Activated B cell treated with CpG ODN at 0.5 μM for 24 hours (primary cell): ENCODE data around the gene DST. TPM values are rescaled to one million over a fixed set of nuclear protein-coding genes. Genes with fewer than 3 reads are reported as not detected.

ENCODE experiments used
- ATAC-seq: fragments of 200-7000 bp; cut with Tn5 transposase; one replicate; pipeline ENCODE4 v1.10.0; 2021; ENCODE audit warnings: low read depth, mild to moderate bottlenecking, moderate library complexity
- CTCF ChIA-PET: fragments of 350-600 bp; sonication (Branson Sonifier 250); formaldehyde crosslinking; loops from one replicate; lab custom pipeline; 2021; ENCODE audit warnings: antibody characterized with exemption; lab: Charles Lee
- POLR2A ChIA-PET: fragments of 350-600 bp; sonication (Branson Sonifier 250); formaldehyde crosslinking; loops from one replicate; lab custom pipeline; 2021; ENCODE audit warnings: antibody characterized with exemption; lab: Charles Lee
- DNase-seq: peaks from one replicate; pipeline ENCODE4 v3.0.0; 2022
- H3K27ac Mint-ChIP-seq: one replicate; pipeline ENCODE4 v1.8.0; 2020; ENCODE audit warnings: mixed read lengths
- H3K27me3 Mint-ChIP-seq: one replicate; pipeline ENCODE4 v1.8.0; 2021; ENCODE audit warnings: mixed read lengths
- H3K36me3 Mint-ChIP-seq: one replicate; pipeline ENCODE4 v1.8.0; 2021; ENCODE audit warnings: low read depth, mixed read lengths
- H3K4me1 Mint-ChIP-seq: one replicate; pipeline ENCODE4 v1.8.0; 2021; ENCODE audit warnings: mixed read lengths
- H3K4me3 Mint-ChIP-seq: one replicate; pipeline ENCODE4 v1.8.0; 2020; ENCODE audit warnings: mild to moderate bottlenecking, mixed read lengths
- H3K9me3 Mint-ChIP-seq: one replicate; pipeline ENCODE4 v1.8.0; 2020; ENCODE audit warnings: mixed read lengths
- intact Hi-C: fragments of 100-400 bp; cut with micrococcal nuclease; formaldehyde crosslinking; loops from one replicate; pipeline ENCODE4 v1.15.1; 2024
- total RNA-seq: library from RNA; stranded (reverse); gene quantifications from 2 replicates; pipeline ENCODE4 v1.2.3, GENCODE V29; 2022
- TF ChIP-seq, protein P1 (sequence below): fragments of 200-600 bp; IDR thresholded peaks from one replicate; pipeline ENCODE4 v1.8.0; 2022; ENCODE audit warnings: antibody characterized with exemption, mild to moderate bottlenecking

DST gene
- total RNA-seq, 1 donor from 2014 or later = 1.3 TPM

DNA sequence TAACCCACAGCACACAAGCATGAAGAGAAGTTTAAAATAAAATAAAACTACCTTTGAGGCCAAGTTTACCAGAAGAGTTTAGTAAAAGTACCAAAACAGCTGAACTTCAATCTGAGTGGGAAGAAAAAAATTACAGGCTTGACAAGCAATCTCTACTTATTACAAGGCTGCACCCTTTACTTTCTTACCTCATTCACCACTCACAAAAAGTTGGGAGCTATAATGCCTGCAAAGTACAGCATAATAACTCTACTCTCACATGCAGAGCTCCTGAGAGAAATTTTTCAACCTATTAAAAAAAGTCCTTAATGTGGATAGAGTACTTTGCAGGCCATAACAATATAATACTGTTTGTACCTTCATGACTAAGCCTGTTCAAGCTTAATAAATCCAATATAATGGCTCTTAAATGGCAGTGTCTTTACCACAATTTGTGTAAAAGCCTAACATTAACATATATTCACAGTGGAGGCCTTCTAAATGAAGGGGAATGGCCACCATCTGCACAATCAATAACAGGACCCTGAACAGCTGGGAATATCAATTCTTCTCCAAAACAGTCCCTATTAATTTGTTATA is 103.1 kb downstream of the DST start:
- Mint-ChIP-seq H3K4me3 (no peak overlapping the region), H3K27me3 (peaks cover 2% of the 10 kb centered on the region), H3K36me3 (no peaks in the 10 kb centered on the region), H3K9me3 (no peaks in the 10 kb centered on the region), H3K4me1 (no peaks in the 10 kb centered on the region), H3K27ac (no peak overlapping the region)
- TF ChIP-seq, protein P1, sequence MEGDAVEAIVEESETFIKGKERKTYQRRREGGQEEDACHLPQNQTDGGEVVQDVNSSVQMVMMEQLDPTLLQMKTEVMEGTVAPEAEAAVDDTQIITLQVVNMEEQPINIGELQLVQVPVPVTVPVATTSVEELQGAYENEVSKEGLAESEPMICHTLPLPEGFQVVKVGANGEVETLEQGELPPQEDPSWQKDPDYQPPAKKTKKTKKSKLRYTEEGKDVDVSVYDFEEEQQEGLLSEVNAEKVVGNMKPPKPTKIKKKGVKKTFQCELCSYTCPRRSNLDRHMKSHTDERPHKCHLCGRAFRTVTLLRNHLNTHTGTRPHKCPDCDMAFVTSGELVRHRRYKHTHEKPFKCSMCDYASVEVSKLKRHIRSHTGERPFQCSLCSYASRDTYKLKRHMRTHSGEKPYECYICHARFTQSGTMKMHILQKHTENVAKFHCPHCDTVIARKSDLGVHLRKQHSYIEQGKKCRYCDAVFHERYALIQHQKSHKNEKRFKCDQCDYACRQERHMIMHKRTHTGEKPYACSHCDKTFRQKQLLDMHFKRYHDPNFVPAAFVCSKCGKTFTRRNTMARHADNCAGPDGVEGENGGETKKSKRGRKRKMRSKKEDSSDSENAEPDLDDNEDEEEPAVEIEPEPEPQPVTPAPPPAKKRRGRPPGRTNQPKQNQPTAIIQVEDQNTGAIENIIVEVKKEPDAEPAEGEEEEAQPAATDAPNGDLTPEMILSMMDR = no peak
- ATAC-seq (no peak), DNase-seq (no peak)
- intact Hi-C loops = no loop called here
- ChIA-PET CTCF (interaction anchor here (0.7 kb wide), 1 partner anchor 14 kb away, joined by 3 read pairs; no protein-coding TSS in a partner anchor), POLR2A (no interaction called here)

DNA sequence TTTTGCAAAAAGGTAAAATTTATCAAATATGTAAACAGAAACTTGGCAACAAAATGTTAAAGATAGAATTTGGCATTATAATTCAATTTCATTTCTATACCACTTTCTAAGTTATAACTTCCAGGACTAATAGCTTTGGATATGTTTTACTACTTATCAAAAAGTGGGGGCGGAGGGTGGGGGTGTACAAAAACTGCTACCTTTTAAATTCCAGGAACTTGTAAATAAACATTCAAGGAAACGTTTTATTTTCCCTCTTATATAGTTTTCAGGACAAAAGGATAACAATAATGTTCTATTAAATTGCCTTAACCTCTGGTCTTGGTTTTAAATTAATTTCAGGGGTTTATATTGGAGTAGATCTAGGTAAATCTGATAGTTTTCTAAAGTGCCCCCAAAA is 103.8 kb downstream of the DST start:
- Mint-ChIP-seq H3K9me3 (no peaks in the 10 kb centered on the region), H3K36me3 (no peaks in the 10 kb centered on the region), H3K4me1 (no peaks in the 10 kb centered on the region), H3K27ac (no peak overlapping the region), H3K4me3 (no peak overlapping the region), H3K27me3 (peaks cover 2% of the 10 kb centered on the region)
- ATAC-seq = no peak
- TF ChIP-seq, protein P1 = no peak
- DNase-seq = no peak
- ChIA-PET POLR2A (no interaction called here), CTCF (no interaction called here)
- intact Hi-C loops = no loop called here

DNA sequence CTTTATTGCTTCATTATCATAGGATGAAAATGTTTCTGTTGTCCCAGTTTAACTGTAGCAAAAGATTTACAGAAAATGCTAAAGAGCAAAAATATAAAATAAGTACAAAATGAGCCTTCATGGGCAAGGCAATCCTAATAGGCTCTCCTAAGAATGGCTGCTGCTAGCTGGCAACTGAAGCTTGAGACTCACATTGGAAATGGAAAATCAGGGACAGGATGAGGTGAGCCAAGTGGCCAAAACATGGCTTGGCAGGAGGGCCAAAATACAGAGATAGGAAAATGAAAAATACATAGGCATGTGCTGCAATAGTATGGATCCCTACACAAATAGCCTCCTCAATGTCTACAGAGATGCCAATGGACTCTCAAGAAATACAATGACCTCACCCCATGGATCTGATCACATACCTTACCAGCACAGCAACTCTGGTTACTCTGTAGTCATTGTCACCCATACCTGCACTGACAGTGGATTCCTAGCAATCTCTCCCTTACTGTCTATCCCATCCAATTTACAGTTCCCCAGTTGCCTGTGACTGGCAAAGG is 105.4 kb downstream of the DST start:
- H3K4me1 Mint-ChIP-seq = no peaks in the 10 kb centered on the region
- H3K4me3 Mint-ChIP-seq = no peak overlapping the region
- ChIA-PET POLR2A (no interaction called here), CTCF (no interaction called here)
- intact Hi-C loops = no loop called here
- no peak overlapping the region for H3K27ac Mint-ChIP-seq
- H3K36me3 Mint-ChIP-seq = no peaks in the 10 kb centered on the region
- DNase-seq = no peak
- ATAC-seq = no peak
- no peaks in the 10 kb centered on the region for H3K9me3 Mint-ChIP-seq
- TF ChIP-seq, protein P1 = no peak
- H3K27me3 Mint-ChIP-seq = peaks cover 2% of the 10 kb centered on the region

DNA sequence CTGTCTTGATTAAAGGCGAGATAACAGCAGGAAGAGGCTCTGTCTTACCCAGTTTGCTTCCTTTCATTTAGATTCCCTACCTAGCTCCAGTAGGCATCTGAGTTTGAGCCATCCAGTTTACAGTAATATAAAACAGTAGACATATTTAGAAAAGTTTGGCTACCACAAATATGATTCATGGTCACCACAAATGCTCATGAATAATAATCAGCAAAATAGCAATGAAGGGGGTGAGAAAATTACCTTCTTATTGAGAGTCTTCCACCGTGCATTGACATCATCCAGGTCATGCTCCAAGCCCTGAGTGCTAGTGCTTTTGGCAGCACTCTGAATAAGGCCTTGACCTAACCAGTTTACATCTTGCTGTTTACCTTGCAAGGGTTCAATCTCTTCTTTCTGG is 106.2 kb downstream of the DST start:
- H3K4me1 Mint-ChIP-seq = no peaks in the 10 kb centered on the region
- intact Hi-C loops = no loop called here
- CTCF ChIA-PET = no interaction called here
- no peak overlapping the region for H3K27ac Mint-ChIP-seq
- ATAC-seq (no peak), DNase-seq (no peak)
- POLR2A ChIA-PET = no interaction called here
- TF ChIP-seq, protein P1 = no peak
- no peaks in the 10 kb centered on the region for H3K36me3 Mint-ChIP-seq
- H3K4me3 Mint-ChIP-seq = no peak overlapping the region
- H3K27me3 Mint-ChIP-seq = peaks cover 2% of the 10 kb centered on the region
- no peaks in the 10 kb centered on the region for H3K9me3 Mint-ChIP-seq

DNA sequence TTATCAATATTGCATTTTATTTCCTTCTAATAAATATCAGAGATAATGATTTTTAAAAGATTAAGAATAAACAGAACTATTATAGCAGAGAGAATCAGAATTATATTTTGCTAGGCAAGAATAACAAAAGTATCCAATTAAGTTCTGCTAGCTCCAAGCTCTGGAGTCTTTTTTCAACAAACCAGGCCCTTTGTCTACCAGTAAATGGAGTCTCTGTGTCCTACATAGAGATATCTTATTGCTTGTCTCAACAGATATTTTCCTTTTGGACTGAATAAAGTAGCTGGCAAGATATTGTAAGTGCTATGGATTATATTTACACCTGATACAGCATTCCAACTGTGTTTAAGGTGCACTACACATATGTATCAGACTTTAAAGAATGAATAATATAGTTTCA is 107.1 kb downstream of the DST start:
- intact Hi-C loops = no loop called here
- ChIA-PET CTCF (no interaction called here), POLR2A (no interaction called here)
- Mint-ChIP-seq H3K4me1 (no peaks in the 10 kb centered on the region), H3K27me3 (peaks cover 2% of the 10 kb centered on the region), H3K36me3 (no peaks in the 10 kb centered on the region), H3K9me3 (no peaks in the 10 kb centered on the region), H3K4me3 (no peak overlapping the region), H3K27ac (no peak overlapping the region)
- ATAC-seq (no peak), DNase-seq (no peak)
- TF ChIP-seq, protein P1 = no peak
